SK-N-SH treated with all-trans-retinoic acid at 6 μM for 48 hours (cell line): Measurements from ENCODE around the gene TRAIP.

Experiments used
- ATAC-seq: fragments of 200-7000 bp; cut with Tn5 transposase; 3 replicates; pipeline ENCODE4 v1.9.1; 2020; ENCODE audit warnings: mild to moderate bottlenecking, moderate library complexity
- BACH2 ChIP-seq: fragments of 250-450 bp; sonication (Bioruptor Pico); IDR thresholded peaks from 2 replicates; pipeline ENCODE4 v1.9.0; 2021; ENCODE audit warnings: mild to moderate bottlenecking, borderline replicate concordance
- CREB5 ChIP-seq: fragments of 250-450 bp; sonication (Bioruptor Pico); IDR thresholded peaks from 2 replicates; pipeline ENCODE4 v1.5.1; 2020; ENCODE audit warnings: low read depth, mild to moderate bottlenecking, moderate library complexity
- CSDC2 ChIP-seq: fragments of 250-450 bp; sonication (Bioruptor Pico); IDR thresholded peaks from 2 replicates; pipeline ENCODE4 v1.5.0; 2020; ENCODE audit warnings: mild to moderate bottlenecking, moderate library complexity
- ESRRG ChIP-seq: fragments of 250-450 bp; sonication (Bioruptor Pico); IDR thresholded peaks from 2 replicates; pipeline ENCODE4 v1.6.1; 2021; ENCODE audit warnings: mild to moderate bottlenecking
- GLIS3 ChIP-seq: fragments of 250-450 bp; sonication (Bioruptor Pico); IDR thresholded peaks from 2 replicates; pipeline ENCODE4 v1.5.0; 2020; ENCODE audit warnings: mild to moderate bottlenecking, moderate library complexity
- ISL1 ChIP-seq: fragments of 250-450 bp; sonication (Bioruptor Pico); IDR thresholded peaks from 2 replicates; pipeline ENCODE4 v2.1.2; 2022; ENCODE audit warnings: mild to moderate bottlenecking, moderate library complexity
- OSR1 ChIP-seq: fragments of 250-450 bp; sonication (Bioruptor Pico); IDR thresholded peaks from 2 replicates; pipeline ENCODE4 v1.8.0; 2022; ENCODE audit warnings: moderate library complexity, mild to moderate bottlenecking, inconsistent platforms
- PPARA ChIP-seq: fragments of 250-450 bp; sonication (Bioruptor Pico); IDR thresholded peaks from 2 replicates; pipeline ENCODE4 v1.5.0; 2020; ENCODE audit warnings: mild to moderate bottlenecking, borderline replicate concordance
- RARB ChIP-seq: fragments of 250-450 bp; sonication (Bioruptor Pico); IDR thresholded peaks from 2 replicates; pipeline ENCODE4 v1.8.0; 2021; ENCODE audit warnings: mild to moderate bottlenecking, moderate library complexity
- SNAI2 ChIP-seq: fragments of 250-450 bp; sonication (Bioruptor Pico); IDR thresholded peaks from 2 replicates; pipeline ENCODE4 v1.5.0; 2020; ENCODE audit warnings: mild to moderate bottlenecking, moderate library complexity
- TOX ChIP-seq: fragments of 250-450 bp; sonication (Bioruptor Pico); IDR thresholded peaks from 2 replicates; pipeline ENCODE4 v1.8.0; 2021; ENCODE audit warnings: mild to moderate bottlenecking, moderate library complexity, borderline replicate concordance
- TSHZ2 ChIP-seq: fragments of 250-450 bp; sonication (Bioruptor Pico); IDR thresholded peaks from 2 replicates; pipeline ENCODE4 v1.5.0; 2020; ENCODE audit warnings: mild to moderate bottlenecking, moderate library complexity
- ZC3H10 ChIP-seq: fragments of 250-450 bp; sonication (Bioruptor Pico); IDR thresholded peaks from 2 replicates; pipeline ENCODE4 v1.5.1; 2021; ENCODE audit warnings: mild to moderate bottlenecking, moderate library complexity
- ZFP3 ChIP-seq: fragments of 250-450 bp; sonication (Bioruptor Pico); IDR thresholded peaks from 2 replicates; pipeline ENCODE4 v1.5.0; 2020; ENCODE audit warnings: mild to moderate bottlenecking, moderate library complexity
- ZFP30 ChIP-seq: fragments of 450-650 bp; formaldehyde crosslinking; IDR thresholded peaks from 2 replicates; pipeline ENCODE4 v1.5.0; 2022; ENCODE audit warnings: mild to moderate bottlenecking, moderate library complexity
- ZNF565 ChIP-seq: fragments of 450-650 bp; formaldehyde crosslinking; conservative IDR thresholded peaks from 2 replicates; pipeline ENCODE4 v1.5.0; 2020; ENCODE audit warnings: low read depth, mild to moderate bottlenecking, moderate library complexity
- ZNF8 ChIP-seq: fragments of 450-650 bp; formaldehyde crosslinking; IDR thresholded peaks from 2 replicates; pipeline ENCODE4 v1.5.0; 2020; ENCODE audit warnings: mild to moderate bottlenecking, moderate library complexity
- TF ChIP-seq, protein P1 (sequence below): fragments of 250-450 bp; sonication (Bioruptor Pico); IDR thresholded peaks from 2 replicates; pipeline ENCODE4 v1.8.0; 2020; ENCODE audit warnings: mild to moderate bottlenecking, moderate library complexity, borderline replicate concordance

The TRAIP gene

GRCh38 chr3:49902511-49903345 is 46.4 kb upstream of the TRAIP start:
- no peak for TF ChIP-seq GLIS3 (CRISPR knock-in tag)
- TF ChIP-seq, protein P1, sequence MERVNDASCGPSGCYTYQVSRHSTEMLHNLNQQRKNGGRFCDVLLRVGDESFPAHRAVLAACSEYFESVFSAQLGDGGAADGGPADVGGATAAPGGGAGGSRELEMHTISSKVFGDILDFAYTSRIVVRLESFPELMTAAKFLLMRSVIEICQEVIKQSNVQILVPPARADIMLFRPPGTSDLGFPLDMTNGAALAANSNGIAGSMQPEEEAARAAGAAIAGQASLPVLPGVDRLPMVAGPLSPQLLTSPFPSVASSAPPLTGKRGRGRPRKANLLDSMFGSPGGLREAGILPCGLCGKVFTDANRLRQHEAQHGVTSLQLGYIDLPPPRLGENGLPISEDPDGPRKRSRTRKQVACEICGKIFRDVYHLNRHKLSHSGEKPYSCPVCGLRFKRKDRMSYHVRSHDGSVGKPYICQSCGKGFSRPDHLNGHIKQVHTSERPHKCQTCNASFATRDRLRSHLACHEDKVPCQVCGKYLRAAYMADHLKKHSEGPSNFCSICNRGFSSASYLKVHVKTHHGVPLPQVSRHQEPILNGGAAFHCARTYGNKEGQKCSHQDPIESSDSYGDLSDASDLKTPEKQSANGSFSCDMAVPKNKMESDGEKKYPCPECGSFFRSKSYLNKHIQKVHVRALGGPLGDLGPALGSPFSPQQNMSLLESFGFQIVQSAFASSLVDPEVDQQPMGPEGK (CRISPR knock-in tag), result no peak
- TF ChIP-seq TSHZ2, result no peak
- no peak for TF ChIP-seq TOX (CRISPR knock-in tag)
- TF ChIP-seq ESRRG (CRISPR knock-in tag), result no peak
- no peak for TF ChIP-seq ZFP3 (CRISPR knock-in tag)
- no peak for TF ChIP-seq ZNF565 (CRISPR knock-in tag)
- no peak for TF ChIP-seq ZC3H10 (CRISPR knock-in tag)
- no peak for TF ChIP-seq ZFP30 (CRISPR knock-in tag)
- TF ChIP-seq ZNF8, result no peak
- no peak for TF ChIP-seq CREB5 (CRISPR knock-in tag)
- no peak for TF ChIP-seq RARB (CRISPR knock-in tag)
- ATAC-seq, result no peak

DNA sequence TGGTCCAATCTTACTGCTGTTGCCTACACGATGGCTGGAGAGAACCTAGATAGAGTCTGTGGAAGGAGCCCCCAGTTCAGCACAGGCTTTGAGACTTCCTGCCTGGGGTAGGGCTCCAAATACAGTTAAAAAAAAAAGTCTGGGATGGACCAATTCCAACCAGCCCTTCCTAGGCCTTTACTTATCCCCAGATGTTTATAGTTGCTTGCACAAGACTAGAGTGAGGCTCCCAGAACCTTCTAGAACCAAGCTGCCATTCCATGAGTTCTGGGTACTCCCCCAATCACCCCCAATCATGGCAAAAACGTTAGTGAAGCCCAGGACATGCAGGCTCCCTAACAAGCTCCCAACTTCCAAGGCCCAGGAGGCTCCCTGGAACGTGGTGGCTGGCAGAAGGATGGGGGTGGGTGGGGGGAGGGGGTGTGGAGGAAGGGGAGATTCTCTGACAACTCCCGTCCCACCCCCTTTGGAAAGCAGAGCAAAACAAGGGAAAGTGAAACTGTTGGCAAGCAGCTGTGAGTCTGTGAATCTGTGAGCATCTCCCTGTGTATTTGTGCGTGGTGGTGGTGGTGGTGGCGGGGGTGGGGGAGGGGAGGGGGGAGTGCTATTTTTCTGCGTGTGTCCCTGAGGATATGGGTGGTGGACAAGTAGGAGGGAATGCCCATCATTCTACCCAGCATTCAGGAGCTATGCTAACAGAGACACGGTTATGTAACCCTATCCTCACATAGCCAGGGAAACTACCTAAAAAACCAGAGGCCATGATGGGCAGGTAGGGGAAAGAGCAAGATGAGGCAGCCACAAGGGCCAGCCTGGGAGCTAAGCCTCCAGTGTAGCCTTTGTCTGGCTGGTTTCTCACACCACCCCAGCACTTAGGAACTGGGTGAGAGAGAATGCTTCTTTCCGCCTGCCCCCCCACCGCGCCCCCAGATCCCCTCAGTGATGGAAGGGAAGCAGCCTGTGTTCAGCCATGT is 45.3 kb upstream of the TRAIP start:
- TF ChIP-seq TSHZ2 (no peak), OSR1 (CRISPR knock-in tag) (no peak), ISL1 (CRISPR knock-in tag) (no peak), ZC3H10 (CRISPR knock-in tag) (no peak), BACH2 (CRISPR knock-in tag) (no peak), ZFP3 (CRISPR knock-in tag) (no peak), ESRRG (CRISPR knock-in tag) (no peak), PPARA (CRISPR knock-in tag) (no peak), ZFP30 (CRISPR knock-in tag) (no peak), CSDC2 (CRISPR knock-in tag) (no peak), ZNF565 (CRISPR knock-in tag) (no peak), SNAI2 (no peak), CREB5 (CRISPR knock-in tag) (no peak), GLIS3 (CRISPR knock-in tag) (no peak), ZNF8 (no peak)
- TF ChIP-seq, protein P1 (CRISPR knock-in tag), result no peak

More for the DNA sequence above, 45.3 kb upstream of the TRAIP start:
- no peak for ATAC-seq
